ENCODE data around the gene CRLF1. TPM values are rescaled to one million over a fixed set of nuclear protein-coding genes. Genes with fewer than 3 reads are reported as not detected.

Gene CRLF1
- total and polyA plus RNA-seq, 2 of the 8 experiments (the other 6 are each of a cell fraction or from before 2014, with no cell fraction given) = 7.2 to 10.3 TPM

GRCh38 chr19:18636183-18636968, 29.8 kb upstream of the CRLF1 start (continued):
- no peak for TF ChIP-seq CBX8 (IDR thresholded peaks at IDR 0.05; ENCODE audit: borderline replicate concordance, low read depth, low read length)
- peak; percentile 12 for TF ChIP-seq KDM4A (IDR thresholded peaks at IDR 0.05; ENCODE audit: low read depth, low read length, severe bottlenecking)
- no peak for TF ChIP-seq POU5F1 (IDR thresholded peaks at IDR 0.05; ENCODE audit: low read depth, low read length)
- TF ChIP-seq SIRT6 (IDR thresholded peaks at IDR 0.05; ENCODE audit: low read length) = no peak
- TF ChIP-seq SAP30 (IDR thresholded peaks at IDR 0.05; ENCODE audit: insufficient read depth, insufficient replicate concordance, low read length) = no peak
- TF ChIP-seq TAF1 (IDR thresholded peaks at IDR 0.05; ENCODE audit: low read depth, low read length) = peak; percentile 21; the same call in 1 of the 2 replicates
- no peak for TF ChIP-seq HDAC2 (IDR thresholded peaks at IDR 0.05; ENCODE audit: borderline replicate concordance in 1 of 2, low read depth in 2 of 2, low read length in 2 of 2)

All from H1 (cell line).